GM12865 (cell line): ENCODE measurements around the gene PDP2.

ENCODE experiments used
- DNase-seq: peaks from one replicate; pipeline ENCODE4 v3.0.0; 2010; ENCODE audit warnings: low read depth
- H3K4me3 ChIP-seq: 2 replicates; pipeline ENCODE4 v1.5.1; 2011; ENCODE audit warnings: mild to moderate bottlenecking, low read depth, low read length, control low read depth
- CTCF ChIP-seq: IDR thresholded peaks from 2 replicates; pipeline ENCODE4 v1.5.1; 2011; ENCODE audit warnings: low read length, control low read depth, low read depth, inconsistent platforms; ENCODE audit not compliant: insufficient read depth; ENCODE audit errors: missing control alignments

The PDP2 gene

GRCh38 chr16:66923866-66924265 lies 43.6 kb downstream of the PDP2 start:
- no peak for DNase-seq
- no peak overlapping the region for H3K4me3 ChIP-seq
- no peak for TF ChIP-seq CTCF

- DNase-seq = peak; percentile 45
- peak overlapping the region; percentile 52 for H3K4me3 ChIP-seq
- peak; percentile 58 for TF ChIP-seq CTCF
These were observed 44.4 kb downstream of the PDP2 start for GRCh38 chr16:66924527-66925321.

- DNase-seq = no peak
- no peak for TF ChIP-seq CTCF
- H3K4me3 ChIP-seq = peak within 1 kb of the TSS; percentile 52
These were observed 45.1 kb downstream of the PDP2 start, which contains the start of gene RRAD for GRCh38 chr16:66925322-66925840. Gene RRAD, minus strand, starts transcription at chr16:66925535. Its CDS starts 356 bp downstream, at chr16:66925179.

GRCh38 chr16:66926171-66926947 lies 46.0 kb downstream of the PDP2 start:
- TF ChIP-seq CTCF = no peak
- no peak for DNase-seq
- H3K4me3 ChIP-seq = no peak overlapping the region

- TF ChIP-seq CTCF = no peak
- peak; percentile 49 for DNase-seq
- no peak overlapping the region for H3K4me3 ChIP-seq
These were observed 46.7 kb downstream of the PDP2 start for GRCh38 chr16:66926961-66927436.

- DNase-seq = peak; percentile 20
- no peak for TF ChIP-seq CTCF
- H3K4me3 ChIP-seq = no peak overlapping the region
These were observed 47.8 kb downstream of the PDP2 start for GRCh38 chr16:66927918-66928649.
